DMS114 treated with DMSO at 0.1 percent for 48 hours (cell line): ENCODE data around the gene TMEM272.

ENCODE experiments used
- DNase-seq: peaks from one replicate; lab custom pipeline; 2025; ENCODE audit not compliant: unreplicated experiment; lab: John Stamatoyannopoulos, UW

TMEM272 gene

DNA sequence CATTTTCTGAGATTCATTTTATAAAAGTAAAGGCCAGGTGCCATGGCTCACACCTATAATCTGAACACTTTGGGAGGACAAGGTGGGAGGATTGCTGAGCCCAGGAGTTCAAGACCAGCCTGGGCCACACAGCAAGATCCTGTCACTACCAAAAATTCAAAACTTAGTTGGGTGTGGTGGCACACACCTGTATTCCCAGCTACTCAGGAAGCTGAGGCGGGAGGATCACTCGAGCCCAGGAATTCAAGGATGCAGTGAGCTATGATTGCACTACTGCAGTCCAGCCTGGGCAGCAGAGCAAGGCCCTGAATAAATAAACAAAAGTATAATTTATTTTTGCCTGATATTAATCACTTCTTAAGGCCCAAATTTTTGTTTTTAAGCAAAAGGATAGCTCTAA is 81.5 kb downstream of the TMEM272 start:
- DNase-seq, result no peak
